ENCODE data around the gene LIME1.

DNA sequence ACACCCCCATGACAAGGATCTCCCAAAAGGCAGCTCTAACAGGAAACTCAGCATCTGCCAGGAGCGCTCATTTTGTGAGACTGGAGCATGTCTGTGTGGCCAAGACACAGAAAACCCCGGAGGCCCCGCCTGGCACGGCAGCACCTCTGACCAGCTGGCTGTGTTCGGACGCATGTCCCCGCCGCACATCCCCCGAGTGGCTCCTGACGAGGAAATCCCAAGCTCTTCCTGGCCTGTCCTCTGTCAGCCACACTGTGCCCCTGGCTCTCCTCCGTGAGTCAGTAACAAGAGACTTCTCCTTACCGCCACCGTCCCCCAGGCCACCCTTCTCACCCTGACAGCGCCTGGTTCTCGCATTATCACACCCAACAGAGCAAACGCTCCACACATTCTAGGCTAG is 17.5 kb downstream of the LIME1 start:
- TF ChIP-seq SIN3A (IDR thresholded peaks at IDR 0.05; ENCODE audit: low read depth) (no peak), POLR2A (IDR thresholded peaks at IDR 0.05; ENCODE audit: borderline replicate concordance, extremely low read depth, insufficient read depth, insufficient read length) (no peak), ZNF274 (IDR thresholded peaks at IDR 0.05; ENCODE audit: low read depth, low read length) (no peak), YY1 (IDR thresholded peaks at IDR 0.05; ENCODE audit: extremely low read depth, insufficient replicate concordance, low read depth, low read length) (no peak)
- TF ChIP-seq, protein P1, sequence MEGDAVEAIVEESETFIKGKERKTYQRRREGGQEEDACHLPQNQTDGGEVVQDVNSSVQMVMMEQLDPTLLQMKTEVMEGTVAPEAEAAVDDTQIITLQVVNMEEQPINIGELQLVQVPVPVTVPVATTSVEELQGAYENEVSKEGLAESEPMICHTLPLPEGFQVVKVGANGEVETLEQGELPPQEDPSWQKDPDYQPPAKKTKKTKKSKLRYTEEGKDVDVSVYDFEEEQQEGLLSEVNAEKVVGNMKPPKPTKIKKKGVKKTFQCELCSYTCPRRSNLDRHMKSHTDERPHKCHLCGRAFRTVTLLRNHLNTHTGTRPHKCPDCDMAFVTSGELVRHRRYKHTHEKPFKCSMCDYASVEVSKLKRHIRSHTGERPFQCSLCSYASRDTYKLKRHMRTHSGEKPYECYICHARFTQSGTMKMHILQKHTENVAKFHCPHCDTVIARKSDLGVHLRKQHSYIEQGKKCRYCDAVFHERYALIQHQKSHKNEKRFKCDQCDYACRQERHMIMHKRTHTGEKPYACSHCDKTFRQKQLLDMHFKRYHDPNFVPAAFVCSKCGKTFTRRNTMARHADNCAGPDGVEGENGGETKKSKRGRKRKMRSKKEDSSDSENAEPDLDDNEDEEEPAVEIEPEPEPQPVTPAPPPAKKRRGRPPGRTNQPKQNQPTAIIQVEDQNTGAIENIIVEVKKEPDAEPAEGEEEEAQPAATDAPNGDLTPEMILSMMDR (IDR thresholded peaks at IDR 0.05 in 2 of 3, conservative IDR thresholded peaks at IDR 0.05 in 1 of 3; ENCODE audit: borderline replicate concordance in 1 of 3, insufficient read depth in 1 of 3, low read depth in 2 of 3, low read length in 2 of 3) = no peak
- TF ChIP-seq, protein P2, sequence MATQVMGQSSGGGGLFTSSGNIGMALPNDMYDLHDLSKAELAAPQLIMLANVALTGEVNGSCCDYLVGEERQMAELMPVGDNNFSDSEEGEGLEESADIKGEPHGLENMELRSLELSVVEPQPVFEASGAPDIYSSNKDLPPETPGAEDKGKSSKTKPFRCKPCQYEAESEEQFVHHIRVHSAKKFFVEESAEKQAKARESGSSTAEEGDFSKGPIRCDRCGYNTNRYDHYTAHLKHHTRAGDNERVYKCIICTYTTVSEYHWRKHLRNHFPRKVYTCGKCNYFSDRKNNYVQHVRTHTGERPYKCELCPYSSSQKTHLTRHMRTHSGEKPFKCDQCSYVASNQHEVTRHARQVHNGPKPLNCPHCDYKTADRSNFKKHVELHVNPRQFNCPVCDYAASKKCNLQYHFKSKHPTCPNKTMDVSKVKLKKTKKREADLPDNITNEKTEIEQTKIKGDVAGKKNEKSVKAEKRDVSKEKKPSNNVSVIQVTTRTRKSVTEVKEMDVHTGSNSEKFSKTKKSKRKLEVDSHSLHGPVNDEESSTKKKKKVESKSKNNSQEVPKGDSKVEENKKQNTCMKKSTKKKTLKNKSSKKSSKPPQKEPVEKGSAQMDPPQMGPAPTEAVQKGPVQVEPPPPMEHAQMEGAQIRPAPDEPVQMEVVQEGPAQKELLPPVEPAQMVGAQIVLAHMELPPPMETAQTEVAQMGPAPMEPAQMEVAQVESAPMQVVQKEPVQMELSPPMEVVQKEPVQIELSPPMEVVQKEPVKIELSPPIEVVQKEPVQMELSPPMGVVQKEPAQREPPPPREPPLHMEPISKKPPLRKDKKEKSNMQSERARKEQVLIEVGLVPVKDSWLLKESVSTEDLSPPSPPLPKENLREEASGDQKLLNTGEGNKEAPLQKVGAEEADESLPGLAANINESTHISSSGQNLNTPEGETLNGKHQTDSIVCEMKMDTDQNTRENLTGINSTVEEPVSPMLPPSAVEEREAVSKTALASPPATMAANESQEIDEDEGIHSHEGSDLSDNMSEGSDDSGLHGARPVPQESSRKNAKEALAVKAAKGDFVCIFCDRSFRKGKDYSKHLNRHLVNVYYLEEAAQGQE (IDR thresholded peaks at IDR 0.05; ENCODE audit: low read depth) = no peak
